NOMO-1 treated with dmso at 0.1 percent for 144 hours (cell line): ENCODE measurements around the gene BRWD1.

Source experiments
- DNase-seq: peaks from one replicate; lab custom pipeline; 2025; ENCODE audit not compliant: unreplicated experiment; lab: John Stamatoyannopoulos, UW

Gene BRWD1

GRCh38 chr21:39204134-39204533 lies 109.3 kb downstream of the BRWD1 start:
- no peak for DNase-seq

GRCh38 chr21:39198800-39199199 lies 114.6 kb downstream of the BRWD1 start:
- no peak for DNase-seq

- DNase-seq = no peak
Observed at GRCh38 chr21:39197448-39198233, 115.8 kb downstream of the BRWD1 start.

GRCh38 chr21:39196838-39197237 lies 116.6 kb downstream of the BRWD1 start:
- DNase-seq = no peak

GRCh38 chr21:39196310-39196709 lies 117.1 kb downstream of the BRWD1 start:
- no peak for DNase-seq

DNA sequence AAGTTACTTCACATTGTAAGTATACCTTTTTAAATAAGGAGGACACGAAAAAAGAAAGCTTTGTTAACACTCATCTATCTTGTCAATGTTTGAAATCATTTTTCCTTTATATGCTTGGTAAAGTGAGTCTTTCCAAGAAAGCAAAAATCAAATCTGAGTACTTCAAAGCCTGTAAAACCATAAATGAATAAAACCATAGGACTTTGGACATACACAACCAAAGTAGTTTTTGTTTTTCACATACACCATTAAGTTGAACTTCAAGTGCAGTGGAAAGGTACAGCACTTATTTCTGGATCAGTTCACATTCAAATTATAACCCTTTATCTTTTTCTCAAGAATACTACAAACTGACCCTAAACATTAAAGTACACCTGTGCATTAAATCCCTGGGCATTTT lies 120.1 kb downstream of the BRWD1 start:
- DNase-seq = no peak

- DNase-seq = no peak
Observed at GRCh38 chr21:39189857-39190604, 123.4 kb downstream of the BRWD1 start.

- no peak for DNase-seq
Observed at GRCh38 chr21:39188521-39189139, 124.8 kb downstream of the BRWD1 start.

GRCh38 chr21:39187141-39187540 lies 126.3 kb downstream of the BRWD1 start:
- DNase-seq = no peak

- DNase-seq = no peak
Observed at GRCh38 chr21:39186676-39187075, 126.8 kb downstream of the BRWD1 start.

DNA sequence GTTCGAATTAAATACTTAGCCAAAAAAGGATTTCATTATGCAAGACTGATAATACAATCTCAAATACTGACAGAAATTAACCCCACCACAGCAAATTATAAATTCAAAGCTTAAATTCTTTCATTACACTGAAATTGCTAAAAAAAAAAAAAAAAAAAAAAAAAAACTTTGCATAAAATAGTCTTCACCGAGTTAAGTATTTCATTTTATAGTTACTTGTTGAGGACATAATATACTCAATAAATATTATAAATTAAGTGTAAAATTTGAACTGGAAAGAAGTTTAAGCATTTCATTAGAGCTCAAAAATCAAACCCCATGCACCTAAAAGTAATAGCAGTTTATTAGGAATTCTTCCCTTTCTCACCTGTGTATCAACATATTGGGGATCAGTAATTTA lies 128.3 kb downstream of the BRWD1 start:
- DNase-seq = no peak

GRCh38 chr21:39184050-39184980 lies 129.1 kb downstream of the BRWD1 start:
- DNase-seq = no peak

DNA sequence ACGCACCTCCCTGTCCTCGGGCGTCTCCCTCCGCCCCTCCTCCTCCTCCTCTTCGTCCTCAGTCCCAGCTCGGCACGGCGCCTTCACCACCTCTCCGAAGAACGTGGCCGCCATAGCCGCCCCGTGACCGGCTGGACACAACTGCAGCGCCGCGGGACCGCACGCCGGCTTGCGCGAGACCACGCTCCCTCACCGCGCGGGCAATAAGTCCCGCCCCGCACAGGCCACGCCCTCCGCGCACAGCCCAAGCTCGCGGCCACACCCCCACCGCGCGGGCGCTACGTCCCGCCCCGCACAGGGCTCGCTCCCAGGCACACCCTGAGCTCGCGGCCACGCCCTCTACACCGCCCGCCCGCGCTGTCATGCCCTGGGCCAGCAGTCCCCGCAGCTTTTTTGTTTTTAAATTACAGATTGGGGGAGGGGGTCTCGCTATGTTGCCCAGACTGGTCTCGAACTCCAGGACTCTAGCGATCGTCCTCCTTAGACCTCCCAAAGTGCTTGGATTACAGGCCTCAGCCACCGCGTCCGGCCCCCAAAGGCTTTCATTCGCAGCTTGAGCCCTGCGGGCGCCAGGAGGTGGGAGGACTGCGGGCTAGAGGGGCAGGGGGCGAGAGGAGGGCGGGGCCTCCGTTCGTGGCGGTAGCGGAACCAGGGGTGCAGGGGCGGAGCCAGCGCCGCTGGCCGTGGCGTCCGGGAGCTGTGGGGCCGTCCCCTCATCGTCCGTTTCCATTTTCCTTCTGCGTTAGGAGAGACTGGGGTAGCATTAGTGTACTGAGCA lies 130.0 kb downstream of the BRWD1 start, which contains the start of gene PSMG1:
Gene PSMG1, minus strand, starts transcription at position 180 of the 778 bp plus-strand sequence. Its CDS starts 66 bp downstream, at position 114.
- DNase-seq = peak; percentile 95

DNA sequence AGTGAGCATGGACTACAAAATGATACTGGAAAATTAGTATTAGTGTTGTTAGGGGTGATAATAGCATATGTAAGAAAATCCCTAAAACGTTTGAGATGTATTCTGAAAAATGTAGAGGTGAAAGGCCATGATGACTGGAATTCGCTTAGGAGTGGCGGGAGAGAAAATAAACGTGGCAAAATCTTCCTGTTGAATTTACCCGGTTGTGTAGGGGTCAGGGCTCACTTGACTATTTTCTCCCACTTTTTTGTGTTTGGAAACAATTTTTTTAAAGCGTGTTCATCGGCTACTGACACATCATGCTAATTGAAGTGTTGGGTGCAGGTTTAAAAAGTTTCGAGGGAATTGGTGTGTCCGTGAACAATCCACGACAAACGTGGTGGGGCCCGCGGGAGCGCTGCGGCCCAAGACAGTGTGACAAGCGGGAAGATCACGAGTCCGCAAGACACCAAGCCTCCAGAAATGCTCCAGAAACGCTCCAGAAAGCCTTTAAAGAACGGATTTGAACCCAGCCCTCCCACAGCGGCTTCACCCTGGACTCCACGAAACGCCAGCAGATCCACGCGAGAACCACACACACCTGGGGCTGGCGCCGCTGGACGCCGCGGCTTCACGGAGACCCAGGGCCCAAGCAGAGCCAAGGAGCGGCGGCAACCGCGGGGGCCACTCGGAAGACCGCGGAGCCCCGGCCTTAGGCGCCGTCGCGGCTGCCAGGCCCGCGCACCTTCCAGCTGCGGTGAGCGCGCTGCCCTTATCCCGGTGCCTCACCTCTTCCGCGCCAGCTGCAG lies 130.8 kb downstream of the BRWD1 start:
- DNase-seq = no peak

DNA sequence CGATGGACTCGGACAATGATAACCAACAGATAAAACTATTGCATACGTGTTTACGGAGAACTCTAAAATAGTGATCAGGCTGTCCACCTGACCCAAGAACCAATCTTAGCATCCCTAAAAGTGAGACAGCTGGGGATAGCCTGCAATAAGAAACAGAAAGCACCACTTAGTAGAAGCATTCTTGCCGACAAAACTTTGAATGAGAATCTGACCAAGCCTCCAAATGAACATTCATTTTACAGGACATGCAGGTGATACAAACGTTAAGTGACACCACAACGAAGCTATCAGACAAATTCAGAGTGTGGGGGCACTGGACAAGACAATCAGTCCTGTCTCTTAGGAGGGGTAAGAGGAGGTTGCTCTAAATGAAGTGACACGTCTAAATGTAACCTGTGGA lies 131.4 kb downstream of the BRWD1 start:
- no peak for DNase-seq

GRCh38 chr21:39181205-39181818 lies 132.1 kb downstream of the BRWD1 start:
- DNase-seq = no peak

- no peak for DNase-seq
Observed at GRCh38 chr21:39180429-39181019, 132.9 kb downstream of the BRWD1 start.

- DNase-seq = no peak
Observed at GRCh38 chr21:39178421-39178820, 135.0 kb downstream of the BRWD1 start.
